Osteocyte (in vitro differentiated cells): ENCODE data around the gene TIMM17B. TPM values are rescaled to one million over a fixed set of nuclear protein-coding genes. Genes with fewer than 3 reads are reported as not detected.

Experiments used
- DNase-seq: peaks from one replicate; pipeline ENCODE4 v3.0.0; 2021; ENCODE audit warnings: mixed read lengths; ENCODE audit not compliant: unreplicated experiment; ENCODE audit errors: extremely low spot score
- H3K27ac Mint-ChIP-seq: one replicate; pipeline ENCODE4 v1.8.0; 2021; ENCODE audit warnings: mild to moderate bottlenecking, mixed read lengths; ENCODE audit not compliant: unreplicated experiment
- H3K27me3 Mint-ChIP-seq: one replicate; pipeline ENCODE4 v1.8.0; 2021; ENCODE audit warnings: mixed read lengths; ENCODE audit not compliant: unreplicated experiment
- H3K36me3 Mint-ChIP-seq: one replicate; pipeline ENCODE4 v1.8.0; 2021; ENCODE audit warnings: mixed read lengths; ENCODE audit not compliant: unreplicated experiment
- H3K4me1 Mint-ChIP-seq: one replicate; pipeline ENCODE4 v1.8.0; 2021; ENCODE audit warnings: mixed read lengths; ENCODE audit not compliant: unreplicated experiment
- H3K4me3 Mint-ChIP-seq: one replicate; pipeline ENCODE4 v1.8.0; 2021; ENCODE audit warnings: mild to moderate bottlenecking, moderate library complexity, mixed read lengths; ENCODE audit not compliant: unreplicated experiment
- H3K9me3 Mint-ChIP-seq: one replicate; pipeline ENCODE4 v1.8.0; 2021; ENCODE audit warnings: mixed read lengths; ENCODE audit not compliant: unreplicated experiment
- CTCF ChIP-seq: fragments of 200-600 bp; sonication (generic); IDR thresholded peaks from 2 replicates; pipeline ENCODE4 v1.5.0; 2021; ENCODE audit warnings: antibody characterized with exemption, mild to moderate bottlenecking, moderate library complexity
- total RNA-seq: library from RNA; stranded (reverse); gene quantifications from 2 replicates; pipeline ENCODE4 v1.2.1, GENCODE V29; 2021

Gene TIMM17B
- total RNA-seq, 1 donor from 2014 or later: 45.6 TPM

GRCh38 chrX:48902776-48903175 lies 5.2 kb upstream of the TIMM17B start:
- no peak for TF ChIP-seq CTCF
- no peaks in the 10 kb centered on the region for H3K27me3 Mint-ChIP-seq
- DNase-seq: no peak
- H3K27ac Mint-ChIP-seq: peak overlapping the region; percentile 10
- peaks cover 4% of the 10 kb centered on the region for H3K9me3 Mint-ChIP-seq
- H3K4me3 Mint-ChIP-seq: no peak overlapping the region
- peaks cover 15% of the 10 kb centered on the region for H3K36me3 Mint-ChIP-seq
- H3K4me1 Mint-ChIP-seq: peaks cover 5% of the 10 kb centered on the region

- Mint-ChIP-seq H3K9me3 (peaks cover 4% of the 10 kb centered on the region), H3K27ac (no peak overlapping the region), H3K27me3 (no peaks in the 10 kb centered on the region), H3K4me3 (no peak overlapping the region), H3K4me1 (peaks cover 5% of the 10 kb centered on the region), H3K36me3 (peaks cover 15% of the 10 kb centered on the region)
- no peak for DNase-seq
- no peak for TF ChIP-seq CTCF
Observed at GRCh38 chrX:48902135-48902534, 4.6 kb upstream of the TIMM17B start.

- no peak for DNase-seq
- Mint-ChIP-seq H3K27ac (no peak overlapping the region), H3K9me3 (peaks cover 4% of the 10 kb centered on the region), H3K27me3 (no peaks in the 10 kb centered on the region), H3K4me1 (peaks cover 13% of the 10 kb centered on the region), H3K36me3 (peaks cover 12% of the 10 kb centered on the region), H3K4me3 (no peak overlapping the region)
- no peak for TF ChIP-seq CTCF
Observed at GRCh38 chrX:48901069-48901468, 3.5 kb upstream of the TIMM17B start.

GRCh38 chrX:48899078-48899410 lies 1.5 kb upstream of the TIMM17B start:
- Mint-ChIP-seq H3K27ac (no peak overlapping the region), H3K27me3 (no peaks in the 10 kb centered on the region), H3K4me3 (no peak overlapping the region), H3K9me3 (peaks cover 4% of the 10 kb centered on the region), H3K36me3 (peaks cover 10% of the 10 kb centered on the region), H3K4me1 (peaks cover 13% of the 10 kb centered on the region)
- DNase-seq: no peak
- TF ChIP-seq CTCF: no peak

- no peaks in the 10 kb centered on the region for H3K27me3 Mint-ChIP-seq
- no peaks in the 10 kb centered on the region for H3K9me3 Mint-ChIP-seq
- DNase-seq: peak; percentile 90
- peaks cover 17% of the 10 kb centered on the region for H3K4me1 Mint-ChIP-seq
- no peak for TF ChIP-seq CTCF
- peak overlapping the region; percentile 84 for H3K4me3 Mint-ChIP-seq
- H3K27ac Mint-ChIP-seq: peak overlapping the region; percentile 93
- peaks cover 8% of the 10 kb centered on the region for H3K36me3 Mint-ChIP-seq
Observed at GRCh38 chrX:48897157-48897624, 377 bp downstream of the TIMM17B start.
